ENCODE measurements around the gene COL6A2. TPM values are rescaled to one million over a fixed set of nuclear protein-coding genes. Genes with fewer than 3 reads are reported as not detected.

COL6A2 gene
- total RNA-seq, 4 donors from 2014 or later: 942 to 1,525 (median 1,202) TPM

DNA sequence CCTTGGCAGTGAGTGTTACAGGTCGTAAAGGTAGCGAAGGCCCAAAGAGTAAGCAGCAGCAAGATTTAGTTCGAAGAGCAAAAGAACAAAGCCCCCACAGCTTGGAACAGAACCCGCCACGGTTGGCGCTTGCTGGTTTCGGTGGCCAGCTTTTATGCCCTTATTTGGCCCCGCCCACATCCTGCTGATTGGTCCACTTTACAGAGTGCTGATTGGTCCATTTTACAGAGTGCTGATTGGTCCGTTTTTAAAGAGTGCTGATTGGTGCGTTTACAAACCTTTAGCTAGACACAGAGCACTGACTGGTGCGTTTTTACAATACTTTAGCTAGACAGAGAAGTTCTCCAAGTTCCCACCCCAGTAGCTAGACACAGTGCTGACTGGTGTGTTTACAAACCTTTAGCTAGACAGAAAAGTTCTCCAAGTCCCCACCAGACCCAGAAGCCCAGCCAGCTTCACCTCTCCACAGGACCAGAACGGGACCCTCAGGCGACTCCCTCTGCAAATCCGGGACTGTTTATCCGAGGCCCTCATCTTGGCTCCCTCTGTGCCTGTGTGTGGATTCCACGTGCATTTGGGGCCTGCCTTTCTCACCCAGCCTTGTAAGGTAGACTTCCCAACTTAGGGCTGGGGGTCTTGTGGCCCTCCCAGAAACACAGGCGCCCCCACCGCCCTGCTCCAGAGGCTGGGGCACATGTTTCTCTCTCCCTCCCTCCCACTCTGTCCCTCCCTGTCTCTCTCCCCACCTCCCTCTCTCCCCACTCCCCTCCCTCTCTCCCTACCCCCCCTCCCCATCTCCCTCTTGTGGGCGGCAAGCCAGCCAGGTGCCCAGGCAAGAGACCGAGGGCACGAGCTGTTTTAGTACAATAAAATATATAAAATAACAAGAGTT lies 44.9 kb downstream of the COL6A2 start:
- H3K27ac ChIP-seq (replicated peaks in 1 of 4): peak overlapping the region in 2 of 4 donors; percentile 68 to 76
- H3K9me3 ChIP-seq: no peaks in the 10 kb centered on the region
- H3K4me1 ChIP-seq: peaks cover 0 to 13% (median 8%) of the 10 kb centered on the region in 4 donors
- 83% methylated on average over 21 of the region's 21 CpGs for WGBS
- no peaks in the 10 kb centered on the region for H3K36me3 ChIP-seq
- TF ChIP-seq POLR2A (IDR thresholded peaks at IDR 0.05; ENCODE audit: low read depth) (no peak), EP300 (IDR thresholded peaks at IDR 0.05) (no peak), POLR2AphosphoS5 (IDR thresholded peaks at IDR 0.05) (no peak)
- H3K4me3 ChIP-seq: no peak overlapping the region
- DNase-seq (ENCODE audit: extremely low spot score): no peak
- peaks cover 0 to 9% (median 0%) of the 10 kb centered on the region in 4 donors for H3K27me3 ChIP-seq
- intact Hi-C loops (cut with DNase I): loop anchor here (5.0 kb wide), 1 partner anchor 184 kb away; a partner anchor contains a TSS

DNA sequence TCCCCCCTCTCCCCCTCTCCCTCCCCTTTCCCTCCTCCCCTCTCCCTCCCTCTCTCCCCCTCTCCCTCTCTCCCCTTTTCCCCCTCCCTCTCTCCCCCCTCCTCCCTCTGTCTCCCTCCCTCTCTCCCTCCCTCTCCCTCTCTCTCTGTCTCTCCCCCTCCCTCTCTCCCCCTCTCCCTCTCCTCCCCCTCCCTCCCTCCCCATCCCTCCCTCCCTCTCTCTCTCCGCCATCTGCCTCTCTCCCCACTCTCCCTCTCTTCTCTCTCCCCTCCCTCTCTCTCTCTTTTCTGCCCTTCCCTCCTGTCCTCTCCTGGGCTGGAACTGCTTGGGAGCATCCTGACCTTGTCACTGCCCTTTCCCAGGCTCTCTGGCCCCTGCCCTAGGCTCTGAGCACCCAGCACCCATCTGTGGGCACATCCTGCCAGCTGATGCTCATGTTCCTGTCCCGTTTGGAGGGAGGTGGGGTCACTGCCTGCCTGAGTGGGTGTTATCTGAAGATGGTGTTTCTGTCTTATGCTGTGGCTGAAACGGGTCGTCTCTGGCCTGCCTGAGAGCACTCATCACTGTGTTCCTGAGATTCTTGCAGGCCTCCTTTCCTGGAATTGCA lies 46.7 kb downstream of the COL6A2 start:
- no peak for DNase-seq (ENCODE audit: extremely low spot score)
- WGBS: 30% methylated on average over 1 of the region's 4 CpGs
- H3K27ac ChIP-seq (replicated peaks in 1 of 4): peak overlapping the region in 1 of 4 donors; percentile 14
- no peak overlapping the region for H3K4me3 ChIP-seq
- H3K4me1 ChIP-seq: peaks cover 0 to 13% (median 8%) of the 10 kb centered on the region in 4 donors
- intact Hi-C loops (cut with DNase I): loop anchor here (5.0 kb wide), 2 partner anchors 38 to 183 kb away; partner anchors contain the start of gene SPATC1L
- H3K9me3 ChIP-seq: no peaks in the 10 kb centered on the region
- no peak for TF ChIP-seq POLR2AphosphoS5 (IDR thresholded peaks at IDR 0.05)
- no peak for TF ChIP-seq EP300 (IDR thresholded peaks at IDR 0.05)
- no peak for TF ChIP-seq POLR2A (IDR thresholded peaks at IDR 0.05; ENCODE audit: low read depth)
- TF ChIP-seq, protein P1, sequence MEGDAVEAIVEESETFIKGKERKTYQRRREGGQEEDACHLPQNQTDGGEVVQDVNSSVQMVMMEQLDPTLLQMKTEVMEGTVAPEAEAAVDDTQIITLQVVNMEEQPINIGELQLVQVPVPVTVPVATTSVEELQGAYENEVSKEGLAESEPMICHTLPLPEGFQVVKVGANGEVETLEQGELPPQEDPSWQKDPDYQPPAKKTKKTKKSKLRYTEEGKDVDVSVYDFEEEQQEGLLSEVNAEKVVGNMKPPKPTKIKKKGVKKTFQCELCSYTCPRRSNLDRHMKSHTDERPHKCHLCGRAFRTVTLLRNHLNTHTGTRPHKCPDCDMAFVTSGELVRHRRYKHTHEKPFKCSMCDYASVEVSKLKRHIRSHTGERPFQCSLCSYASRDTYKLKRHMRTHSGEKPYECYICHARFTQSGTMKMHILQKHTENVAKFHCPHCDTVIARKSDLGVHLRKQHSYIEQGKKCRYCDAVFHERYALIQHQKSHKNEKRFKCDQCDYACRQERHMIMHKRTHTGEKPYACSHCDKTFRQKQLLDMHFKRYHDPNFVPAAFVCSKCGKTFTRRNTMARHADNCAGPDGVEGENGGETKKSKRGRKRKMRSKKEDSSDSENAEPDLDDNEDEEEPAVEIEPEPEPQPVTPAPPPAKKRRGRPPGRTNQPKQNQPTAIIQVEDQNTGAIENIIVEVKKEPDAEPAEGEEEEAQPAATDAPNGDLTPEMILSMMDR (IDR thresholded peaks at IDR 0.05): no peak
- H3K27me3 ChIP-seq: peaks cover 0 to 9% (median 0%) of the 10 kb centered on the region in 4 donors
- no peaks in the 10 kb centered on the region for H3K36me3 ChIP-seq

GRCh38 chr21:46145159-46145839 lies 47.4 kb downstream of the COL6A2 start:
- Histone ChIP-seq H3K27ac (replicated peaks in 1 of 4) (peak overlapping the region in 1 of 4 donors; percentile 14), H3K4me3 (no peak overlapping the region), H3K27me3 (peaks cover 0 to 4% (median 0%) of the 10 kb centered on the region in 4 donors), H3K4me1 (peaks cover 0 to 13% (median 8%) of the 10 kb centered on the region in 4 donors), H3K36me3 (no peaks in the 10 kb centered on the region), H3K9me3 (no peaks in the 10 kb centered on the region)
- no peak for DNase-seq (ENCODE audit: extremely low spot score)
- 96% methylated on average over 29 of the region's 51 CpGs for WGBS
- TF ChIP-seq, protein P1 (IDR thresholded peaks at IDR 0.05): no peak
- TF ChIP-seq EP300 (IDR thresholded peaks at IDR 0.05): no peak
- no peak for TF ChIP-seq POLR2A (IDR thresholded peaks at IDR 0.05; ENCODE audit: low read depth)
- no peak for TF ChIP-seq POLR2AphosphoS5 (IDR thresholded peaks at IDR 0.05)
- intact Hi-C loops (cut with DNase I): loop anchor here (5.0 kb wide), 1 partner anchor 37 kb away; the partner anchor contains the start of gene SPATC1L

- Histone ChIP-seq H3K4me3 (no peak overlapping the region), H3K9me3 (no peaks in the 10 kb centered on the region), H3K4me1 (peaks cover 0 to 13% (median 8%) of the 10 kb centered on the region in 4 donors), H3K27ac (replicated peaks in 1 of 4) (no peak overlapping the region), H3K36me3 (no peaks in the 10 kb centered on the region), H3K27me3 (no peaks in the 10 kb centered on the region)
- intact Hi-C loops (cut with DNase I): loop anchor here (5.0 kb wide), 1 partner anchor 36 kb away; the partner anchor contains the start of gene SPATC1L
- no peak for TF ChIP-seq EP300 (IDR thresholded peaks at IDR 0.05)
- TF ChIP-seq POLR2AphosphoS5 (IDR thresholded peaks at IDR 0.05): no peak
- TF ChIP-seq, protein P1 (IDR thresholded peaks at IDR 0.05): no peak
- TF ChIP-seq POLR2A (IDR thresholded peaks at IDR 0.05; ENCODE audit: low read depth): no peak
- 92% methylated on average over 21 of the region's 60 CpGs for WGBS
- DNase-seq (ENCODE audit: extremely low spot score): no peak
Observed at GRCh38 chr21:46145840-46146691, 48.2 kb downstream of the COL6A2 start.

All from esophagus muscularis mucosa (tissue), 4 donors.